ENCODE measurements around the gene CPAMD8. TPM values are rescaled to one million over a fixed set of nuclear protein-coding genes. Genes with fewer than 3 reads are reported as not detected.
A peak's percentile ranks its signal among the peaks of the same experiment; 100 is the strongest.

The CPAMD8 gene
- total and polyA plus RNA-seq, 10 of the 15 experiments (the other 5 are each of a cell fraction or from before 2014, with no cell fraction given): 0.12 to 0.97 (median 0.25) TPM; not detected in 3

DNA sequence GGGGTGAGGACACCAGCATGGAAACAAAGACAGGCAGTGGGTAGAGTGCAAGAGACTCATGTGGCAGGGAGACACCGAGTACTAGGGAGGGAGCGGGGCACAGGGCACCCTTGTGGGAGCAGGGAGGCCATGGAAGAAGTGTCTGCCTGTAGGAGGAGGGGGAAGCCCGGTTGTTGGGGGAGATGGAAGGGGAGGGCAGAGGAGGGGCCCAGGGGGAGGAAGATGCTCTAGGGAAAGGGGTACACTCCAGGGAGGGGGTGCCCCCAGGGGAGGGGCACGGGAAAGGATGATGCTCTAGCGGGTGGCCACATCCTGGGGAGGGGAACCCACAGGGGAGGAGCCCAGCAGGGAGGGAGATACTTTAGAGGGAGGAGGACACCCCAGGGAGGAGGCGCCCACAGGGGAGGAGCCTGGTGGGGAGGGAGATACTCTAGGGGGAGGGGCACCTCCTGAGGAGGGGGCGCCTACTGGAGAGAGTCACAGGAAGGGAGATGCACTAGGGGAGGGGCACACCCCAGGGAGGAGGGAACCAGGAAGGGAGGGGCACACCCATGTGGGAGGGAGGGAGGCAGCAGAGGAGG, 24.9 kb downstream of the CPAMD8 start:
- intact Hi-C loops (cut with micrococcal nuclease; ENCODE audit: unreplicated experiment): no loop called here
- no peaks in the 10 kb centered on the region; the same call in 2 of the 3 replicates for H3K9me3 ChIP-seq (replicated peaks; ENCODE audit: control insufficient read depth, insufficient read depth, low read length)
- in situ Hi-C loops (cut with MboI): no loop called here
- ATAC-seq: peak; percentile 39
- H3K27ac ChIP-seq (ENCODE audit: control insufficient read depth, insufficient read depth): no peak overlapping the region
- no peaks in the 10 kb centered on the region for H3K4me1 ChIP-seq (ENCODE audit: control insufficient read depth, insufficient read depth, low read length)
- H2AFZ ChIP-seq (ENCODE audit: control insufficient read depth, low read depth, low read length): no peak overlapping the region
- H3K9ac ChIP-seq (ENCODE audit: control insufficient read depth, insufficient read depth, low read length): no peak overlapping the region
- no peaks in the 10 kb centered on the region for H3K79me2 ChIP-seq (ENCODE audit: control insufficient read depth, insufficient read depth, low read length)
- 18% methylated on average over 2 of the region's 7 CpGs for WGBS (ENCODE audit: insufficient coverage, insufficient replicate concordance, low lambda C conversion rate, missing lambda C conversion rate)
- RAD21 ChIA-PET (ENCODE audit: unreplicated experiment): no interaction called here
- DNase-seq (ENCODE audit: low read depth, low spot score): no peak
- H3K4me3 ChIP-seq: no peak overlapping the region
- no peaks in the 10 kb centered on the region for H4K20me1 ChIP-seq (ENCODE audit: control insufficient read depth, insufficient read depth)
- CTCF ChIA-PET: no interaction called here
- H3K4me2 ChIP-seq (ENCODE audit: control insufficient read depth, insufficient read depth): no peak overlapping the region
- no peak for FAIRE-seq
- no peaks in the 10 kb centered on the region for H3K36me3 ChIP-seq (ENCODE audit: control insufficient read depth in 2 of 2, insufficient read depth in 2 of 2, low read length in 1 of 2)
- no peaks in the 10 kb centered on the region for H3K27me3 ChIP-seq (replicated peaks in 1 of 2; ENCODE audit: control insufficient read depth in 2 of 2, insufficient read depth in 2 of 2, low read length in 1 of 2)
- no TSS peak for BruUV-seq (replicated peaks)
- POLR2A ChIA-PET: no interaction called here
- SMC1A ChIA-PET (ENCODE audit: uncharacterized antibody, unreplicated experiment): no interaction called here
- TF ChIP-seq NFYB (IDR thresholded peaks at IDR 0.05; ENCODE audit: insufficient read depth, low read depth, low read length) (no peak), NRF1 (conservative IDR thresholded peaks at IDR 0.05; ENCODE audit: low read depth, low read length) (no peak), MEF2A (IDR thresholded peaks at IDR 0.05; ENCODE audit: insufficient read depth, low read depth, low read length) (no peak), EP300 (IDR thresholded peaks at IDR 0.05; ENCODE audit: borderline replicate concordance in 1 of 2, control insufficient read depth in 1 of 2, low read depth in 2 of 2, low read length in 2 of 2) (no peak), STAT1 (conservative IDR thresholded peaks at IDR 0.05) (no peak), RCOR1 (conservative IDR thresholded peaks at IDR 0.05; ENCODE audit: low read depth, low read length) (no peak), WRNIP1 (IDR thresholded peaks at IDR 0.05; ENCODE audit: borderline replicate concordance, low read depth, low read length) (no peak), ZNF217 (IDR thresholded peaks at IDR 0.05) (no peak), YBX1 (IDR thresholded peaks at IDR 0.05) (no peak), PML (IDR thresholded peaks at IDR 0.05; ENCODE audit: low read length) (no peak)
- TF ChIP-seq, protein P1, sequence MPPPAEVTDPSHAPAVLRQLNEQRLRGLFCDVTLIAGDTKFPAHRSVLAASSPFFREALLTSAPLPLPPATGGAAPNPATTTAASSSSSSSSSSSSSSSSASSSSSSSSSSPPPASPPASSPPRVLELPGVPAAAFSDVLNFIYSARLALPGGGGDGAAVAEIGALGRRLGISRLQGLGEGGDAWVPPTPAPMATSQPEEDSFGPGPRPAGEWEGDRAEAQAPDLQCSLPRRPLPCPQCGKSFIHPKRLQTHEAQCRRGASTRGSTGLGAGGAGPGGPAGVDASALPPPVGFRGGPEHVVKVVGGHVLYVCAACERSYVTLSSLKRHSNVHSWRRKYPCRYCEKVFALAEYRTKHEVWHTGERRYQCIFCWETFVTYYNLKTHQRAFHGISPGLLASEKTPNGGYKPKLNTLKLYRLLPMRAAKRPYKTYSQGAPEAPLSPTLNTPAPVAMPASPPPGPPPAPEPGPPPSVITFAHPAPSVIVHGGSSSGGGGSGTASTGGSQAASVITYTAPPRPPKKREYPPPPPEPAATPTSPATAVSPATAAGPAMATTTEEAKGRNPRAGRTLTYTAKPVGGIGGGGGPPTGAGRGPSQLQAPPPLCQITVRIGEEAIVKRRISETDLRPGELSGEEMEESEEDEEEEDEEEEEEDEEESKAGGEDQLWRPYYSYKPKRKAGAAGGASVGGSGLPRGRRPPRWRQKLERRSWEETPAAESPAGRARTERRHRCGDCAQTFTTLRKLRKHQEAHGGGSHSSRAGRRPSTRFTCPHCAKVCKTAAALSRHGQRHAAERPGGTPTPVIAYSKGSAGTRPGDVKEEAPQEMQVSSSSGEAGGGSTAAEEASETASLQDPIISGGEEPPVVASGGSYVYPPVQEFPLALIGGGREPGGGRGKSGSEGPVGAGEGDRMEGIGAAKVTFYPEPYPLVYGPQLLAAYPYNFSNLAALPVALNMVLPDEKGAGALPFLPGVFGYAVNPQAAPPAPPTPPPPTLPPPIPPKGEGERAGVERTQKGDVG (CRISPR knock-in tag; IDR thresholded peaks at IDR 0.05): no peak

Data from GM12878 (cell line).